ENCODE measurements around the gene KLHL3. TPM values are rescaled to one million over a fixed set of nuclear protein-coding genes. Genes with fewer than 3 reads are reported as not detected.

KLHL3 gene
- total RNA-seq, 1 donor from 2014 or later = 6.7 TPM

- Histone ChIP-seq H3K4me3 (no peak overlapping the region), H3K4me1 (peaks cover 10% of the 10 kb centered on the region), H3K36me3 (no peaks in the 10 kb centered on the region), H3K27ac (no peak overlapping the region), H3K27me3 (ENCODE audit: low read depth) (no peaks in the 10 kb centered on the region), H3K9me3 (no peaks in the 10 kb centered on the region)
- no peak for ATAC-seq
- DNase-seq = no peak
- TF ChIP-seq, protein P1, sequence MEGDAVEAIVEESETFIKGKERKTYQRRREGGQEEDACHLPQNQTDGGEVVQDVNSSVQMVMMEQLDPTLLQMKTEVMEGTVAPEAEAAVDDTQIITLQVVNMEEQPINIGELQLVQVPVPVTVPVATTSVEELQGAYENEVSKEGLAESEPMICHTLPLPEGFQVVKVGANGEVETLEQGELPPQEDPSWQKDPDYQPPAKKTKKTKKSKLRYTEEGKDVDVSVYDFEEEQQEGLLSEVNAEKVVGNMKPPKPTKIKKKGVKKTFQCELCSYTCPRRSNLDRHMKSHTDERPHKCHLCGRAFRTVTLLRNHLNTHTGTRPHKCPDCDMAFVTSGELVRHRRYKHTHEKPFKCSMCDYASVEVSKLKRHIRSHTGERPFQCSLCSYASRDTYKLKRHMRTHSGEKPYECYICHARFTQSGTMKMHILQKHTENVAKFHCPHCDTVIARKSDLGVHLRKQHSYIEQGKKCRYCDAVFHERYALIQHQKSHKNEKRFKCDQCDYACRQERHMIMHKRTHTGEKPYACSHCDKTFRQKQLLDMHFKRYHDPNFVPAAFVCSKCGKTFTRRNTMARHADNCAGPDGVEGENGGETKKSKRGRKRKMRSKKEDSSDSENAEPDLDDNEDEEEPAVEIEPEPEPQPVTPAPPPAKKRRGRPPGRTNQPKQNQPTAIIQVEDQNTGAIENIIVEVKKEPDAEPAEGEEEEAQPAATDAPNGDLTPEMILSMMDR (IDR thresholded peaks at IDR 0.05) = no peak
- intact Hi-C loops (cut with DNase I) = no loop called here
Observed at GRCh38 chr5:137633896-137634295, 102.0 kb downstream of the KLHL3 start.

DNA sequence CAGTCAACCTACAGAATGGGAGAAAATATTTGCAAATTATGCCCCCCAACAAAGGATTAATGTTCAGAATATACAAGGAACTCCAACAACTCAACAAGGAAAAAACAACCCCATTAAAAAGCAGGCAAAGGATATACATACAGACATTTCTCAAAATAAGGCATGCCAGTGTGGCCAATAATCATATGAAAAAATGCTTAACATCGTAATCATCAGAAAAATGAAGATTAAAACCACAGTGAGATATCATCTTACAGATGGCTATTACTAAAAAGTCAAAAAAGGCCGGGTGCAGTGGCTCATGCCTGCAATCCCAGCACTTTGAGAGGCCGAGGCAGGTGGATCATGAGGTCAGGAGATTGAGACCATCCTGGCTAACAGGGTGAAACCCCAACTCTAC is 103.2 kb downstream of the KLHL3 start:
- H3K4me3 ChIP-seq = no peak overlapping the region
- ATAC-seq (no peak), DNase-seq (no peak)
- no peaks in the 10 kb centered on the region for H3K9me3 ChIP-seq
- intact Hi-C loops (cut with DNase I) = no loop called here
- no peaks in the 10 kb centered on the region for H3K27me3 ChIP-seq (ENCODE audit: low read depth)
- H3K36me3 ChIP-seq = no peaks in the 10 kb centered on the region
- no peak overlapping the region for H3K27ac ChIP-seq
- H3K4me1 ChIP-seq = peaks cover 10% of the 10 kb centered on the region
- TF ChIP-seq, protein P1 (IDR thresholded peaks at IDR 0.05) = no peak

DNA sequence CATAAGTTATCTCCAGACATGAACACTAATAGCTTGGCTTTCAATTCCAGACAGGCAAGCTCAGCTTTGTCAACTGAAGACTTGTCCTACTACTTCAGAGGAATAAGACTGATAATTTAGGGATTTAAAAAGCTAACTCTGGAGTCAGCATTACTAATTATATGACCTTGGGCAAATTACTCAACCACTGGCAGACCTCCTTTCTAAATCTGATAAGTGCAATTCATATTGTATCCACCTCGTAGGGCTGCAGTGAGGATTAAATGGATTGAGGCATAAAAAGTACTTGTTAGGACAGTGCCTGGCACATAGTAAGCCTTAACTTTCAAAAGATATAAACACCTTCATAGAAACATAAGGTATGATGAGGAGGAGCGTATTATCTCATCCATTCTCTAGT is 104.4 kb downstream of the KLHL3 start:
- TF ChIP-seq, protein P1 (IDR thresholded peaks at IDR 0.05) = no peak
- DNase-seq = no peak
- H3K36me3 ChIP-seq = no peaks in the 10 kb centered on the region
- no peak for ATAC-seq
- H3K9me3 ChIP-seq = no peaks in the 10 kb centered on the region
- no peak overlapping the region for H3K4me3 ChIP-seq
- no peaks in the 10 kb centered on the region for H3K27me3 ChIP-seq (ENCODE audit: low read depth)
- intact Hi-C loops (cut with DNase I) = no loop called here
- H3K4me1 ChIP-seq = peaks cover 10% of the 10 kb centered on the region
- no peak overlapping the region for H3K27ac ChIP-seq

- TF ChIP-seq, protein P1 (IDR thresholded peaks at IDR 0.05) = no peak
- ATAC-seq = no peak
- no peak for DNase-seq
- Histone ChIP-seq H3K4me1 (peaks cover 10% of the 10 kb centered on the region), H3K9me3 (no peaks in the 10 kb centered on the region), H3K27me3 (ENCODE audit: low read depth) (no peaks in the 10 kb centered on the region), H3K27ac (no peak overlapping the region), H3K4me3 (no peak overlapping the region), H3K36me3 (no peaks in the 10 kb centered on the region)
- intact Hi-C loops (cut with DNase I) = no loop called here
Observed at GRCh38 chr5:137630972-137631370, 104.9 kb downstream of the KLHL3 start.

GRCh38 chr5:137630216-137630971 is 105.5 kb downstream of the KLHL3 start:
- Histone ChIP-seq H3K27ac (peak overlapping the region; percentile 9), H3K4me3 (no peak overlapping the region), H3K9me3 (no peaks in the 10 kb centered on the region), H3K4me1 (peaks cover 10% of the 10 kb centered on the region), H3K27me3 (ENCODE audit: low read depth) (no peaks in the 10 kb centered on the region), H3K36me3 (peaks cover 4% of the 10 kb centered on the region)
- no peak for DNase-seq
- intact Hi-C loops (cut with DNase I) = no loop called here
- no peak for ATAC-seq
- TF ChIP-seq, protein P1 (IDR thresholded peaks at IDR 0.05) = no peak
